GM06990 (cell line): ENCODE results near the gene MED16.

Source experiments
- DNase-seq: peaks from one replicate; pipeline ENCODE4 v3.0.0-alpha.2; 2011; ENCODE audit not compliant: insufficient read length; ENCODE audit errors: extremely low read depth
- H3K27me3 ChIP-seq: replicated peaks from 2 replicates; pipeline ENCODE4 v1.6.0; 2011; ENCODE audit warnings: low read length; ENCODE audit not compliant: control insufficient read depth, insufficient read depth
- H3K36me3 ChIP-seq: 2 replicates; pipeline ENCODE4 v1.5.1; 2011; ENCODE audit warnings: low read length; ENCODE audit not compliant: control insufficient read depth, insufficient read depth
- H3K4me3 ChIP-seq: replicated peaks from 2 replicates; pipeline ENCODE4 v1.5.1; 2011; ENCODE audit warnings: low read depth, mild to moderate bottlenecking, control low read depth, low read length
- TF ChIP-seq, protein P1 (sequence below): IDR thresholded peaks from 2 replicates; pipeline ENCODE4 v1.5.1; 2011; ENCODE audit warnings: low read length, control low read depth, mild to moderate bottlenecking, inconsistent platforms; ENCODE audit not compliant: insufficient read depth, poor library complexity, severe bottlenecking

Gene MED16

GRCh38 chr19:868458-869244 lies 24.3 kb downstream of the MED16 start:
- no peak for DNase-seq
- TF ChIP-seq, protein P1, sequence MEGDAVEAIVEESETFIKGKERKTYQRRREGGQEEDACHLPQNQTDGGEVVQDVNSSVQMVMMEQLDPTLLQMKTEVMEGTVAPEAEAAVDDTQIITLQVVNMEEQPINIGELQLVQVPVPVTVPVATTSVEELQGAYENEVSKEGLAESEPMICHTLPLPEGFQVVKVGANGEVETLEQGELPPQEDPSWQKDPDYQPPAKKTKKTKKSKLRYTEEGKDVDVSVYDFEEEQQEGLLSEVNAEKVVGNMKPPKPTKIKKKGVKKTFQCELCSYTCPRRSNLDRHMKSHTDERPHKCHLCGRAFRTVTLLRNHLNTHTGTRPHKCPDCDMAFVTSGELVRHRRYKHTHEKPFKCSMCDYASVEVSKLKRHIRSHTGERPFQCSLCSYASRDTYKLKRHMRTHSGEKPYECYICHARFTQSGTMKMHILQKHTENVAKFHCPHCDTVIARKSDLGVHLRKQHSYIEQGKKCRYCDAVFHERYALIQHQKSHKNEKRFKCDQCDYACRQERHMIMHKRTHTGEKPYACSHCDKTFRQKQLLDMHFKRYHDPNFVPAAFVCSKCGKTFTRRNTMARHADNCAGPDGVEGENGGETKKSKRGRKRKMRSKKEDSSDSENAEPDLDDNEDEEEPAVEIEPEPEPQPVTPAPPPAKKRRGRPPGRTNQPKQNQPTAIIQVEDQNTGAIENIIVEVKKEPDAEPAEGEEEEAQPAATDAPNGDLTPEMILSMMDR = no peak
- Histone ChIP-seq H3K27me3 (no peaks in the 10 kb centered on the region), H3K4me3 (no peak overlapping the region), H3K36me3 (peaks cover 11% of the 10 kb centered on the region)

- Histone ChIP-seq H3K36me3 (peaks cover 11% of the 10 kb centered on the region), H3K27me3 (no peaks in the 10 kb centered on the region), H3K4me3 (no peak overlapping the region)
- TF ChIP-seq, protein P1 = no peak
- no peak for DNase-seq
Observed at GRCh38 chr19:867855-868457, 25.0 kb downstream of the MED16 start.

DNA sequence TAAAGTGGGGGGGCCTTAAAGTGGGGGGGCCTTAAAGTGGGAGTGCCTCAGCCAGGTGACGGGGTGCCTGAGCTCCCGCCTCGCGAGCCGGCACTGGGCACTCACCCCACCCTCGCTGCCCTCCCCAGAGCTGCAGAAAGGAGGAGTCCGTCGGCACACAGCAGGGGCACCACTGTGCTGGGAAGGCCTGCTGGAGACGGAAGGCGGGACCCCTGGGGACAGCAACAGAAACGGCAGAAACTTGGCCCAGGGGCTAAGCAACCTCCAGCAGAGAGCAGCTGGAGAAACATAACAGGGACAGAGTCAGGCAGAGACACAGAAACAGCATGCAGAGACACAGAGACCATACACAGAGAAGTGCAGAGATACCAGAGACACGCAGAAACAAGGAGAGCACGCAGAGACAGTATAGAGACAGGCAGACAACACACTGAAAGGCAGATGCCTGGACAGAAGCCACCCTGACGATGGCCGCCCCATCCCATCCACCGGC lies 25.6 kb downstream of the MED16 start:
- H3K36me3 ChIP-seq = peaks cover 11% of the 10 kb centered on the region
- DNase-seq = no peak
- TF ChIP-seq, protein P1 = no peak
- H3K27me3 ChIP-seq = no peaks in the 10 kb centered on the region
- H3K4me3 ChIP-seq = no peak overlapping the region

GRCh38 chr19:866769-867300 lies 26.2 kb downstream of the MED16 start:
- TF ChIP-seq, protein P1 = no peak
- Histone ChIP-seq H3K4me3 (no peak overlapping the region), H3K36me3 (peaks cover 11% of the 10 kb centered on the region), H3K27me3 (no peaks in the 10 kb centered on the region)
- no peak for DNase-seq

- no peak overlapping the region for H3K4me3 ChIP-seq
- DNase-seq = no peak
- no peaks in the 10 kb centered on the region for H3K27me3 ChIP-seq
- TF ChIP-seq, protein P1 = no peak
- peaks cover 3% of the 10 kb centered on the region; the same call in 1 of the 2 replicates for H3K36me3 ChIP-seq
Observed at GRCh38 chr19:863315-863620, 29.7 kb downstream of the MED16 start.
